Spinal cord (tissue), 10 donors: Measurements from ENCODE around the gene TRAF3IP1. TPM values are rescaled to one million over a fixed set of nuclear protein-coding genes. Genes with fewer than 3 reads are reported as not detected.
"Not testable (repeated sequence)": the region's sequence is repeated elsewhere in the genome, so short reads cannot be mapped to it uniquely, and the experiment has no call there.

ENCODE experiments used
- DNase-seq, 6 donors: peaks; one replicate each; pipeline versions ENCODE4 v3.0.0 to v3.0.0-alpha.2; 2013 to 2015; ENCODE audit warnings: low spot score in 6 of 6, low read depth in 4 of 6
- H3K27ac ChIP-seq: one replicate; pipeline ENCODE4 v1.5.1; 2013; ENCODE audit warnings: low read depth, low read length, control low read depth
- H3K27me3 ChIP-seq: one replicate; pipeline ENCODE4 v1.6.1; 2013; ENCODE audit warnings: low read length; ENCODE audit not compliant: control insufficient read depth, insufficient read depth
- H3K36me3 ChIP-seq: one replicate; pipeline ENCODE4 v1.6.1; 2013; ENCODE audit warnings: low read length; ENCODE audit not compliant: control insufficient read depth, insufficient read depth
- H3K4me1 ChIP-seq: one replicate; pipeline ENCODE4 v1.6.1; 2013; ENCODE audit warnings: low read length; ENCODE audit not compliant: control insufficient read depth, insufficient read depth
- H3K4me3 ChIP-seq: one replicate; pipeline ENCODE4 v1.5.1; 2013; ENCODE audit warnings: low read depth, low read length, control low read depth
- H3K9me3 ChIP-seq: one replicate; pipeline ENCODE4 v1.6.1; 2013; ENCODE audit warnings: low read length; ENCODE audit not compliant: control insufficient read depth, insufficient read depth
- WGBS: methylation state at CpG from one replicate; pipeline ENCODE4 v1.1.5; 2013; ENCODE audit warnings: missing lambda C conversion rate; ENCODE audit not compliant: insufficient coverage; 5-methylcytosine and 5-hydroxymethylcytosine counted together
- polyA plus RNA-seq, 2 donors: library from polyadenylated mRNA; unstranded; fragments of 120-200 nt; gene quantifications; one replicate each; pipeline ENCODE4 v1.2.1, GENCODE V29; 2013; ENCODE audit not compliant: insufficient read length in 2 of 2
- total RNA-seq, 2 donors: library from RNA; depleted of rRNA in 1 of 2; stranded (reverse); fragments of 120-200 nt in 1 of 2; fragments of >200 nt in 1 of 2; gene quantifications; one replicate each; pipeline versions ENCODE4 v1.2.3 to v1.2.4, GENCODE V29; 2013 to 2014
- donor health status: healthy.

Gene TRAF3IP1
- total and polyA plus RNA-seq, 4 donors: 12.2 to 19.2 (median 17.6) TPM

DNA sequence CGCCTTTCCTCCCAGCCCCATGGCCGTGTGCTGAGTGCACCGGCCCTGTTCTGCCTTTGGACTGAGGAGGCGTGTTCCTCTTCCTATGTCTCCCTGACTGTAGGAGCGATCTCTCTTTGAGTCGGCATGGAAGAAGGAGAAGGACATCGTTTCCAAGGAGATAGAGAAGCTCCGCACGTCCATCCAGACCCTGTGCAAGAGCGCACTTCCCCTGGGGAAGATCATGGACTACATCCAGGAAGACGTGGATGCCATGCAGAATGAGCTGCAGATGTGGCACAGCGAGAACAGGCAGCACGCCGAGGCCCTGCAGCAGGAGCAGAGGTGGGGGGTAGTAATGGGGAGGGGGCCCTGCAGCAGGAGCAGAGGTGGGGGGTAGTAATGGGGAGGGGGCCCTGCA lies 77.0 kb downstream of the TRAF3IP1 start:
- H3K27ac ChIP-seq: peak overlapping the region; percentile 35
- DNase-seq: peak; percentile 54 to 93 (median 69)
- H3K4me3 ChIP-seq: no peak overlapping the region
- no peaks in the 10 kb centered on the region for H3K27me3 ChIP-seq
- H3K36me3 ChIP-seq: peaks cover 8% of the 10 kb centered on the region
- WGBS: 8% methylated on average over 14 of the region's 14 CpGs
- no peaks in the 10 kb centered on the region for H3K9me3 ChIP-seq
- H3K4me1 ChIP-seq: peaks cover 11% of the 10 kb centered on the region

DNA sequence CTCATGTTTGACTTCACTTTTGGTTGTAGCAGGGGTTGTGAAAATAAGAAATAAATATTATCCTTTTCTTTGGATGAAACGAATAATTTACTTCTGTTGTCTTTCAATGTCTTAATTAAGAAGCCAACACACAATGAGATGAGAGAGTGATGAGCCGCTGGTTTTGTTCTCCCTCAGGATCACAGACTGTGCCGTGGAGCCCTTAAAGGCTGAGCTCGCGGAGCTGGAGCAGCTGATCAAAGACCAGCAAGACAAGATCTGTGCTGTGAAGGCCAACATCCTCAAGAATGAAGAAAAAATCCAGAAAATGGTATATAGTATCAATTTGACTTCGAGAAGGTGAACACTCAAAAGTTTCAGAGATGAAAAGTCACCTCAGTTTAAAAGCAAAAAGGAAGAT lies 78.3 kb downstream of the TRAF3IP1 start:
- Histone ChIP-seq H3K27ac (no peak overlapping the region), H3K4me1 (peaks cover 11% of the 10 kb centered on the region), H3K36me3 (peaks cover 9% of the 10 kb centered on the region), H3K4me3 (no peak overlapping the region), H3K9me3 (no peaks in the 10 kb centered on the region), H3K27me3 (no peaks in the 10 kb centered on the region)
- WGBS: no CpG with 5 or more reads among the region's 6 CpGs
- peak in 1 of 6 donors; percentile 50 for DNase-seq

DNA sequence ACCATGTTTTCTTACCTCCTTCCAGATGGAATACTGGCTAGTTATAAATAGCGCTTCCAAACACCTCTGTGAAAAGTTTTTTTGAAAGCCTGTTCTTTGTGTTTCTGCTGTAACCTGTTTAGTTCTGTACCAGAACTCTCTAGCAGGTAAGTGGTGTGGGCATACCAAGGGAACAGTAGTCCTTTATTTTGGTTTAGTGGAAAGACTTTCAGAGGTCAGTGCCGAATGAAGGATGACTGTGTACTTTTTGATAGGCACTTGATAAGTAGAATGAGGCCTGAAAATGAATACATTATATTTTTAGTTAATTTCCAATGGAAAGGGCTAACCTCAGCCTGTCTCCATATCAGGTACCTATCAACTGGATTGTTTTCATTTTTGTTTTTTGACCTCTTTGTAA lies 78.8 kb downstream of the TRAF3IP1 start:
- H3K27ac ChIP-seq: no peak overlapping the region
- no peaks in the 10 kb centered on the region for H3K9me3 ChIP-seq
- DNase-seq: no peak
- peaks cover 11% of the 10 kb centered on the region for H3K4me1 ChIP-seq
- H3K36me3 ChIP-seq: peaks cover 12% of the 10 kb centered on the region
- no peak overlapping the region for H3K4me3 ChIP-seq
- H3K27me3 ChIP-seq: no peaks in the 10 kb centered on the region
- WGBS: no CpG with 5 or more reads among the region's 2 CpGs

DNA sequence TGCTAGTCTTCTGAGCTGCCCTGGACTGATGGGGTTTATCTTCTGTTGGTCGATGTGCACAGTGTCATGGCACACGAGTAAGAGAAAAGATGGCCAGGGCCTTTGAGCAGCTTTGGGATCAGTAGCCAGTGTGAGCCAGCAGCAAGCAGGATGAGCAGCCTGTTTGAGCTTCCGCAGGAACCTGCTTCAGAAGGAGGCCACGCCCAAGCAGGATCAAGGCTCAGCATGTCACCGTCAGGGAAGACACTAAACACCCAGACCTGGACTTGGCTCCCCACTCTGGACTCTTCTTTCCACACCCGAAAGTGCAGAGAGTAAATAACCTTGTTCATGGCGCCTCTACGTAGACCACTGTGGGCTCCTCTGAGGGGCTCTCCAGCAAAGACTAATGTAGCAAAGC lies 81.2 kb downstream of the TRAF3IP1 start:
- no peaks in the 10 kb centered on the region for H3K27me3 ChIP-seq
- peaks cover 21% of the 10 kb centered on the region for H3K4me1 ChIP-seq
- no peaks in the 10 kb centered on the region for H3K9me3 ChIP-seq
- H3K4me3 ChIP-seq: no peak overlapping the region
- H3K27ac ChIP-seq: no peak overlapping the region
- peaks cover 28% of the 10 kb centered on the region for H3K36me3 ChIP-seq
- no peak for DNase-seq
- 94% methylated on average over 6 of the region's 8 CpGs for WGBS

DNA sequence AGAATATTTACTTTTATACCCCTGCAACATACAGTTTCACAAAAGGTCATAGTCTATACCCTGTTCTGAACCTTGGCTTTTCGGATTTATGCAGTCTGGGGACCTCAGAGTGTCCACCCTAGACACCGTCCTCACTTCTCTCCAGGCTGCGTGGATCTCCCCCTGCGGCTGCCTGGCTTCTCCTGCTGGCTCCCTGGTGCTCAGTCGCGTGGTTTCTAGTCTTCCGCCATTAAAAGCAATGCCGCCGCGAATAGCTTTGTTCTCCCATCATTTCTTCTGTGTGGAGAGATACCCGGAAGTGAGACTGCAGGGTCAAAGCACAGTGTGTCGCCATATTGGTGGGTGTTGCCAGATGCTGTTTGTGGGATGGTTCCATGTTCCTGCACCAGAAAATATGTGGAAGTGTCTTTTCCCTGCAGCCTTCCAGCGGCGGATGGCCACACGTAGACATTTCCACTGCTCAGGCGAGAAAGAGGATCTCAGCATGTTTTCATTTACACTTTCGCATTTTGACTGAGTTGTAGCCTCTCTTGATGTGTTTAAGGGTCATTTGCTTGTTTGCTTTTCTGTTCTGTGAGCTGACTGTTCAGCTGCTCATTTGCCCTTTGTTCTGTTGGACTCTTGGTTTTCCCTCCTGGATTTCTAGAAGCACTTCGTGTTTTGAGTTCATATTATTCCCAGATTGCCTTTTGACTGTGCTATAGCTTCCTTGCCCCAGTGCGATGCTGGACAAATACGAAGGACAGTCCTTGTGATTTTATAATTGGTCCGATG lies 83.5 kb downstream of the TRAF3IP1 start:
- DNase-seq: no peak
- 87% methylated on average over 19 of the region's 21 CpGs for WGBS

DNA sequence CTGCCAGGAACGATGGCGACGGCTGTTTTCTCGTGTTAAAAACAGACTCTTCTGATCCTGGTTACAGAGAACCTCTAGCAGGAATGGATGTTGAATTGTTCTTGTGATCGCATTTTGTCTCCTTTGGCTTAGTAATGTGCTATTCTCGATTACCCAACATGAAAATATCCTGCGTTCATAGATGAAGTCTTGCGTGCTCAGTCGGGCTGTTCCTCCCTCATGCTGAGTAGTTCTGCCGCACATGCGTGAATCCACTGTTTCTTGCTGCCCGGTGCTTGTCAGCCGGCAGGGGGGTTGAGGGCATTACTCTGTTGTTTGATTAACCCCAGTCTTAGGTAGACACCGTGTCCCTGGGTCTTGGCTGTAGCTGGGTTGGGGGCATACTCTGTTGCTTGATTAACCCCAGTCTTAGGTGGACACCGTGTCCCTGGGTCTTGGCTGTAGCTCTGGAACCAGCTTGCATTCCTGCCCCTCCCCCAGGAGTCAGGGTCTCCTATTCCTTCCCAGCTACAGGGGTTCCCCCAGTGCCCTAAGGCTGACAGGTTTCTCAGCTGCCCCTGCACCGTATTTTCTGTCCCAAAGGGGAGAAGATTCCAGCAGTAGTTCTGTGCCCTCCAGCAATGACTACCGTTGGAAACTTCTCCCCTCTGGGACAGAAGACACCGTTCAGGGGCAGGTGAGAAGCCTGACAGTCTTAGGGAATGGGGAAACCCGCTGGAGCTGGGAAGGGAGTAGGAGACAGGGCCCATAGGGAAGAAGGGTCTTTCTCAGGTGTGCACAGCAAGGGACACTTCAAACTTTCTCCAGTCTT lies 84.3 kb downstream of the TRAF3IP1 start:
- H3K4me1 ChIP-seq: peaks cover 16% of the 10 kb centered on the region
- H3K27ac ChIP-seq: peak overlapping the region; percentile 58
- H3K27me3 ChIP-seq: no peaks in the 10 kb centered on the region
- peaks cover 53% of the 10 kb centered on the region for H3K36me3 ChIP-seq
- no peaks in the 10 kb centered on the region for H3K9me3 ChIP-seq
- no peak for DNase-seq
- H3K4me3 ChIP-seq: no peak overlapping the region
- WGBS: 83% methylated on average over 16 of the region's 19 CpGs

More for the DNA sequence above, 83.5 kb downstream of the TRAF3IP1 start:
- Histone ChIP-seq H3K36me3 (peaks cover 46% of the 10 kb centered on the region), H3K27ac (peak overlapping the region; percentile 58), H3K27me3 (no peaks in the 10 kb centered on the region), H3K9me3 (no peaks in the 10 kb centered on the region), H3K4me1 (peaks cover 16% of the 10 kb centered on the region), H3K4me3 (no peak overlapping the region)

DNA sequence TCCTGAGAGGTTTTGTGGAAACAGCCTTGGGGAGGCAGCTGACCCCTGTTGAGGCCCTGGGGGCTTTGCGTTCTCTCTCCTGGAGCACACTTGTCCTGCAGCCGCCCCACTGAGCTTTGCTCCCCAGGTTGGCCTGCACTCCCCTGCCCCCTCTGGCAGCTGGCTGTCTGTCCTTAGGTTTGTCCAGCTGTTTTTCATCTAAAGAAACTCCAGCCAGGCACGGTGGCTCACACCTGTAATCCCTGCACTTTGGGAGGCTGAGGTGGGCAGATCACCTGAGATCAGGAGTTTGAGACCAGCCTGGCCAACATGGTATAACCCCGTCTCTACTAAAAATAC lies 84.9 kb downstream of the TRAF3IP1 start:
- H3K27ac ChIP-seq, H3K4me3 ChIP-seq, H3K27me3 ChIP-seq, H3K9me3 ChIP-seq, DNase-seq: not testable (repeated sequence)
- Histone ChIP-seq H3K36me3 (peaks cover 57% of the 10 kb centered on the region), H3K4me1 (peaks cover 17% of the 10 kb centered on the region)
- WGBS: 87% methylated on average over 3 of the region's 4 CpGs

DNA sequence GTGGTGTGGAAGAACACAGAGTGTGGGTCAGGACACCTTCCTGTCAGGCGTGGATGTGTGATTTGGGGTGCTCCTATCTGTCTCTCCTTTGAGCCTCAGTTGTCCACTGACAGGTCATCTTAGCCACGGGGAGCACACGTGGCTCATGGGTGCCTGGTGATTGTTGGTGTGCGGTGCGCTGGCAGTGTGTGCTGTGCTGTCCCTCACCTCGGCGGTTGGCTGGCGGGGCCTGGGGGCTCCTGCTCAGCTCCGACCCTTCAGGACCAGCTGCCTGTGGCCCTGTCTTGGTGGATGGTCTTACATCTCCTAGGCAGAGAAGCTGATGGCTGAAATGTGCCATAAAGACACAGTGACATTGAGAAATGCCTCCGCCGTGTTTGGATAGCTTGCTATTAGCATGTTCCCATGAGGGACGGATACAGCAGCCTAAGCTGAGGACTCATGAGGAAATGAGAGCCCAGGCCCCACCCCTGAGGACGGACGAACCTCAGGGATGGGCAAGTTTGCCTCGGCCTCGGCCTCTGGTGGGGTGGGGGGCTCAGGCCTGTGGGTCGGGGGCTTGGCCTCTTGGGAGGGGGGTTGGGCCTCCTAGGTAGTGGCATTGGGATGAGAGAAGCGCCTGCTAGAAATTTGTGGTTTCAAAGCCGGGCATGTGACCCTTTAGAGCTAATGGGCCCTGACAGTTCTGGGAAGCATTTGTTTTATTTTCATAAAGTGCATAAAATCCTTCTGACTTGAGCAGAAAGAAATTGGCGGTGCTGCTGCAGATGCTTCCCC lies 86.1 kb downstream of the TRAF3IP1 start:
- DNase-seq: peak in 1 of 6 donors; percentile 48
- H3K9me3 ChIP-seq: no peaks in the 10 kb centered on the region
- no peak overlapping the region for H3K4me3 ChIP-seq
- H3K27me3 ChIP-seq: no peaks in the 10 kb centered on the region
- WGBS: 79% methylated on average over 16 of the region's 20 CpGs
- no peak overlapping the region for H3K27ac ChIP-seq
- peaks cover 19% of the 10 kb centered on the region for H3K4me1 ChIP-seq
- H3K36me3 ChIP-seq: peaks cover 56% of the 10 kb centered on the region

DNA sequence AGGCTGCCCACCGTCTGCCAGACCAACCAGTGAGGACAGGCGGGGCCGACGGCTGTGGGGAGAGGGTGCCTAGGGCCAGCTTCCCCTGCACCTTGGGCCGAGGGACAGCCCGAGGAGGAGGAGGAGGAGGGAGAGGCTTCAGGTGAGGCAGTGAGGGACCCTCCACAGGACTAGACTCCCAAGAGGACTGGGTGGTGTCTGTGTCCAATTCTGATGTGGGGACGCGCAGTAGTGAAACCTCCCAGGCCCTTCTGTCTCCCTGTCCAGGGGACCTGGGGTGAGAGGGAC lies 86.6 kb downstream of the TRAF3IP1 start:
- no peak overlapping the region for H3K27ac ChIP-seq
- H3K4me3 ChIP-seq: no peak overlapping the region
- DNase-seq: no peak
- H3K9me3 ChIP-seq: no peaks in the 10 kb centered on the region
- WGBS: 75% methylated on average over 8 of the region's 8 CpGs
- H3K4me1 ChIP-seq: peaks cover 19% of the 10 kb centered on the region
- H3K27me3 ChIP-seq: no peaks in the 10 kb centered on the region
- H3K36me3 ChIP-seq: peaks cover 53% of the 10 kb centered on the region
